HG03571 (cell line): ENCODE results near the gene ELMOD3.
"Not testable (repeated sequence)": the region's sequence is repeated elsewhere in the genome, so short reads cannot be mapped to it uniquely, and the experiment has no call there.

ENCODE experiments used
- ATAC-seq: cut with Tn5 transposase; IDR thresholded peaks from one replicate; pipeline ENCODE4 v1.9.1; 2021; ENCODE audit not compliant: unreplicated experiment

Gene ELMOD3

GRCh38 chr2:85329181-85329651, 25.4 kb upstream of the ELMOD3 start:
- ATAC-seq, result no peak

- not testable (repeated sequence) for ATAC-seq
These were observed 24.9 kb upstream of the ELMOD3 start for GRCh38 chr2:85329701-85330100.

- no peak for ATAC-seq
These were observed 23.5 kb upstream of the ELMOD3 start for GRCh38 chr2:85330839-85331636.

DNA sequence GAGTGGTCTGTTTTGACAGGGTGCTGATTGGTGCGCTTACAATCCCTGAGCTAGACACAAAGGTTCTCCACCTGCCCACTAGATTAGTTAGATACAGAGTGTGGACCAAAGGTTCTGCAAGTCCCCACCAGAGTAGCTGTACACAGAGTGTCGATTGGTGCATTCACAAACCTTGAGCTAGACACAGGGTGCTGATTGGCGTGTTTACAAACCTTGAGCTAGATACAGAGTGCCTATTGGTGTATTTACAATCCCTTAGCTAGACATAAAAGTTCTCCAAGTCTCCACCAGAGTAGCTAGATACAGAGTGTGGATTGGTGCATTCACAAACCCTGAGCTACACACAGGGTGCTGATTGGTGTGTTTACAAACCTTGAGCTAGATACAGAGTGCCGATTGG, 20.7 kb upstream of the ELMOD3 start:
- not testable (repeated sequence) for ATAC-seq

DNA sequence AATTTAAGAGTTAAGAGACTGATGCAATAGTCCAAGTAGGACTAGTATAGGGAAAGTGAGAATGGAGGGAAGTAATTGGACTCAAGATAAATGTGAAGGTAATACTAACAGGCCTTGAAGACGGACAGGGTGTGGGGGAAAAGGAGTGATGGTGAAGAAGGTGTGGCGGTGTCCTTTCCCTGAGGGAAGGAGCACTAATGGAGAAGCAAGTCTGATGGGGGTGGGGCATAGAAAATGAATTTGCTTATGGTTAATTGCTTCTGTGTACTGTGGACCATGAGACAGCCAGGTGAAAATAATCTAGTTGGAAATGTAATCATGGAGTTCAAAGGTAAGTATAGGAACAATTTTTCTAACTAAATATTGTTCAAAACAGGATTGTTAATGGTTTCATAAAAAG, 19.6 kb upstream of the ELMOD3 start:
- no peak for ATAC-seq

DNA sequence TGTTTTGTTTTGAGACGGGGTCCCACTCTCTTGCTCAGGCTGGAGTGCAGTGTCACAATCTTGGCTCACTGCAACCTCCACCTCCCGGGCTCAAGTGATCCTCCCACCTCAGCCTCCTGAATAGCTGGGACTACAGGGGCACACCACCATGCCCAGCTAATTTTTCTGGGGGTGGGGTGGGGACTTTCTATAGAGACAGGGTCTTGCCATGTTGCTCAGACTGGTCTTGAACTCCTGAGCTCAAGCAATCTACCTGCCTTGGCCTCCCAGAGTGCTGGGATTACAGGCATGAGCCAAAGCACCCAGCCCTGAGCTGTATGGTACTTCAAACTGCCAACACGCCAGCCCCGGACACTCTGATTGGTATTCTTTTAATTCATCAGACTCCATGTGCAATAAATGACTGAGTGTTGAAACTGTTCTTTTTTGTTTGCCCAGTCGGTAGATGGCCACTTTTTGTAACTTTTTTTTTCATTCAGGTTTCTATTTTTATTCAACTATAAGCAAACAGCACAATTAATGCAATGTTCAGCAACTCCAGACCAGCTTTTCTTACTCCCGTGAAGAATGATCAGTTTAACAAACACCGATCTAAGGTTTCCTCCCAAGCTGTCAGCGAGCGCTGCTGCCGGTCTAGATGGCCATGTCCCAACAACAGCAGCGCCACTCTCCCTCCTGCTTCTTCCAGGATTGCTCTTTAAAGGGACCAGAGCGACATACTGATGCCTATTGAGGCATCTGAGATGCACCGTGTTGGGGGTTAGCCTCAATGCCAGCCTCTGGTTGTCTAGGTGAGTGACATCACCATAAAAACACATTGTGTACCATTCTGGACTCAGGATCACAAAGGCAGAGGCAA, 14.3 kb upstream of the ELMOD3 start:
- ATAC-seq, result no peak

DNA sequence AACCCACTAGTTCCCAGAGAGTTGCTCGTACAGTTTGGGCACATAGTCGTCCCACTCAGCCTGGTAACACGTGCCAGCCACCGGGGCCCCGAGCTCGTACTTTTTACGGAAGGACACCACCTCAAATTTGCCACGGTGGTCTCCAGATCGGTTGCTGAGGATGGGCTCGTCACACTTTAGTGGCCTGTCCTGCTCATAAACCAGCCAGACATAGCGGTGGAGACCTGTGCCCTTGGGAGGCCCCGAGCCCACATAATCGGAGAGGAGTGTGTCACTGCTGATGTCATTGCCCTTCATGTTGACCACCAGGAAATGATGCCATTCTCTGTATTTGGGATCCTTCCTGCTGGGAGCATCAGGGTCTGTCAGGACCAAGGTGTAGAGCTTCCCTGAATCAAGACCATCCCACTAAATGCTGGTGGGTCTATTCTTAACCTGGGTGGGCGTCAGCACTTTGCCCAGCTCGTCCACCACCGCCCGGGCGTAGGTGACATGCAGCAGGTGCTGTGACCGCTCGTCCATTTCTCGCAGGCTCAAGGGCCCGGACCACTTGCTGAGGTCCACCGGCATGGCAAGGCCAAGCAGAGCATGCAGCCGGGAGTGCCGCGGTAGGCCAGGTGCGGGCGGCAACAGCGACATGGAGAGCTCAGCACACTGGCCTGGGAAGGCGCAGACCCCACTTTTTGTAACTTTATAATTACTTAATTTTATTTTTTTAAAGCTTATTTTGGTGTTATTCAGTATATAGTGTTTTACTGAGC, 13.1 kb upstream of the ELMOD3 start:
- ATAC-seq, result no peak

- ATAC-seq, result no peak
These were observed 12.4 kb upstream of the ELMOD3 start for GRCh38 chr2:85342156-85342555.

GRCh38 chr2:85343207-85343895, 11.2 kb upstream of the ELMOD3 start:
- not testable (repeated sequence) for ATAC-seq

- ATAC-seq, result no peak
These were observed 10.1 kb upstream of the ELMOD3 start for GRCh38 chr2:85344356-85344954.

DNA sequence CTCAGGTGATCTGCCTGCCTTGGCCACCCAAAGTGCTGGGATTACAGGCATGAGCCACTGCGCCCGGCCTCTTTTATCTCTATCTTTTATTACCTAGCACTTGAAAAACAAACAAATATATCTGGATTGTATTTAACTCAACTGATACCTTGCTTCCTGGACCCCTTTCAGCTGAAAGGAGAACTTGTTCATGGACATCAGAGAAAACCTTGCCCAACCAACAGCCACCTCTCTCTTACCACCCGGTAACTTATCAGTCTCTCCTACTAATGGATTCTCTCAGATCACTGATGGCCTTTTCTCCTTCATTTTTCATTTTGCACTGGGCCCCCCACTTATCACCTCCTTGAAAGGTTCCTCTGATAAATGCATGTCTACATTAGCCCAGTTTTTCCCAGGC, 7.0 kb upstream of the ELMOD3 start:
- no peak for ATAC-seq

- ATAC-seq, result no peak
These were observed 688 bp upstream of the ELMOD3 start for GRCh38 chr2:85353876-85354285.

GRCh38 chr2:85355073-85355410, 473 bp downstream of the ELMOD3 start:
- ATAC-seq, result no peak

GRCh38 chr2:85355521-85355920, 952 bp downstream of the ELMOD3 start:
- ATAC-seq, result no peak

DNA sequence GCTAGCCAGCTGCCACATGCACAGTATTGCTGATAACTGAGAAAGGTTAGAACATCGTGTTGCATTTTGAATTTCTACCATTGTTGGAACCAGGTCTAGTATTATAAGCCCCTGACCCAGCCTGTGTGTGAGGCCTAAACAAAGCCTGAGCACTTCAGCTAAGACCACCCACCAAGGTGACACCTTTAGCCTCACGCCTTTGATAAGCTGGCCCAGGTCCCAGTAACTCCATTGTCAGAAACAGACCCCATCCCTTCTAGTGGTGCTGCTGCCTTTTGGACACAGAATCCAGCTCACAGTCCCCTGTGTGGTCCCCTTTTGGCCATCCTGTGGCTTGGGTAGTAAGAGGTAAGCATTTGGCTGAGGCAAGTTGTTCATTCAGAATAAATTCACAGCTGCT, 1.6 kb downstream of the ELMOD3 start:
- no peak for ATAC-seq

- ATAC-seq, result no peak
These were observed 3.2 kb downstream of the ELMOD3 start for GRCh38 chr2:85357736-85358135.

- not testable (repeated sequence) for ATAC-seq
These were observed 8.3 kb downstream of the ELMOD3 start for GRCh38 chr2:85362653-85363387.

- ATAC-seq, result no peak
These were observed 12.6 kb downstream of the ELMOD3 start for GRCh38 chr2:85367180-85367579.

GRCh38 chr2:85368921-85369320, 14.4 kb downstream of the ELMOD3 start:
- ATAC-seq, result no peak

GRCh38 chr2:85369500-85369899, 14.9 kb downstream of the ELMOD3 start:
- no peak for ATAC-seq
